NCI-H1694 (cell line): ENCODE results near the gene MT1HL1.

Experiments used
- DNase-seq: peaks from one replicate; lab custom pipeline; 2025; lab: John Stamatoyannopoulos, UW

Gene MT1HL1

DNA sequence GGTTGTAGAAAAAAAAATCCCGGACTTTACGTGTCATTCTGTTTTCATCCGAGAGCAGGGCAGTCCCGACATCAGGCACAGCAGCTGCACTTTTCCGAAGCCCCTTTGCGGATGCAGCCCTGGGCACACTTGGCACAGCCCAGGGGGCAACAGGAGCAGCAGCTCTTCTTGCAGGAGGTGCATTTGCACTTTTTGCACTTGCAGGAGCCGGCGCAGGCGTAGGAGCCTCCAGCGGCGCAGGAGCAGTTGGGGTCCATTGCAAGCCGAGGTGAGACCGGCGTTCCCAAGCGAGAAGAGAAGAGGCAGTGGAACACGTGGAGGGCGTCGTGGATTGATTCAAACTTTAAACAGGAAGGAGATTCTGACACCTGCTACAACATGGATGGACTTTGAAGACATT, at the start of gene MT1HL1:
Gene MT1HL1 (minus strand): TSS at position 326 of the 400 bp plus-strand sequence. CDS start 69 bp downstream, at position 257.
- no peak for DNase-seq

DNA sequence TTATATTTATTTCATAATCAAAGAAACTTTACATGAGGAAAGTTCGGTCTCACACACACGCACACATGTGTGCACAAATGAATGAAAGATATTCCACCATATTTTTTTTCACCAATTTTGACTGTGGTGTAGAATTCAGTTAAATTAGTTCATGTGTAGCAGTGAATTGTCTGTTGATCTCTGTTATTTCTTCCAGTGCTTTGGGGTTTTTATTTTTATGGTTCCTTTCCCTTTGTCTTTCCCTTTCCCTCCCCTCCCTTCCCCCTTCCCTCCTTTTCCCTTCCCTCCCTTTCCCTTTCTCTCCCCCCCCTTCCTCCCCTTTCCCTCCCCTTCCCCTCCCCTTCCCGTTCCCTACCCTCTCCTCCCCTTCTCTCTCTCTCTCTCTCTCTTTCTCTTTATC, 46.7 kb upstream of the MT1HL1 start:
- DNase-seq, result no peak

DNA sequence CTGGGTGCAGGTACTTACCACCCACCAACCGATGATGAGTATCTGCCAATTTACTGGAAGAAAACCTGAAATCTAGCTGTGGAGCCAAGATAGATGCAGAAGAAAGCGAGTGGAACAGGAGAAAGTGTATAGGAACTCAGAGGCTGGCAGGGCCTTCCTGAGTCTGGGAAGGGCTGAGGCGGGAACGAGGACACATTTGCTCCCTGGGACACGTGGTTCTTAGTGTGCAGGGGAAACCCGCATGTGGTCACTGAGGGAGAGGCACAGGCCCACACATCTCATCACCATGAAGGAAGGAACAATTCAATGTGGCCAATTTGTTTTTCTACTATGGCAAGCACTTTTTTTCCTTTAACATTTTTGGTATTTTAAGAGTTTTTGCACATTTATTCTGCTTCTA, 45.9 kb upstream of the MT1HL1 start:
- DNase-seq, result no peak

DNA sequence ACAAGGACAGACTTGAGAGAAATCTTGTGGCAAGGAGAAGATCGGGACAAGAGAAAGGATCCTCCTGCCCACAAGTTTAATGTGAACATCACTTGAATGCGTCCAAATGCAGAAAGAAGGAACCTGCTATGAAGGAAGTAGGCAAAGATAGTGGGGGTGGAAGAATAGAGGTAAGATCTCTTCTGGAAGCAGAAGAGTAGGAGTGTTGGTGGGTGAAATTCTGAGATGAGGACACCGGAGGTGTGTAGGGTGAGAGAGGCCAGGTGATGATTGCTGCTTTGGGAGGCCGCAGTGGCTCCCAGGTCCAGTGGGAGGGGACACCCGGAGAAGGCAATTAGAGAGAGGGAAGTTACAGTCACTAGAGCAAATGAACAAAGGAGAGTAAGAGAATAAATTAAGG, 44.6 kb upstream of the MT1HL1 start:
- DNase-seq, result no peak

DNA sequence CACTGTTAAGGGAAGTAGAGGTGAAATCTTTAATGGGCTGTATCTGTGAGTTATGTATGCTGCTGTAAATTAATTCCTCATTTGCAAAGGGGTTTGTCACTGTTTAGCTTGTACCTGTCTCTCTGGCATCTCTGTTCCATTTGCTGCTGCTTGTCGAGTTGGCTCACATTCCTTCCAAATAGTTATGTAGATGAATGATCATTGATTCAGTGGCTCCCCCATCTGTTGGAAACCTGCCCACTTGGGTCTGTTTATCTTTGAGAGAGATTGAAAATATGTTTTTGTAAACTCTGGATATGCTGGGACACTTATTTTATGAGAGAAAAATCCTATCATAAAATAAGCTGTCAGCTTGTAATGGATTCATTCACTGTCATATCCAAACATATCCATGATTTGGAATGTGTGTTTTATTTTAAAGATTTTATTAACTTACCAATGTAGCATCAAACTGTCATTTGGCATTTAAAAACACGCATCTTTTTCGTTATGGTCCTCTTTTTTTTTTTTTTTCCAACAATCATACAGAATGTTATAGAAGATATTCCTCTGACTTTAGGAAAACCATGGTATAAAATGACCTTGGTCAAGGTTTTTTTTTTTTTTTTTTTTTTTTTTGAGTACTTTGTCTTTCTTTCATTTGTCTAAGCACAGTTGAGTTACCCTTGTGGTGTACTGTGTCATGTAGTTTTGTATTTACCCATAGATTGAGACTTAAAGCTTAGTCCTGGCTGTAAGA, 41.2 kb upstream of the MT1HL1 start:
- DNase-seq, result peak; percentile 35

DNA sequence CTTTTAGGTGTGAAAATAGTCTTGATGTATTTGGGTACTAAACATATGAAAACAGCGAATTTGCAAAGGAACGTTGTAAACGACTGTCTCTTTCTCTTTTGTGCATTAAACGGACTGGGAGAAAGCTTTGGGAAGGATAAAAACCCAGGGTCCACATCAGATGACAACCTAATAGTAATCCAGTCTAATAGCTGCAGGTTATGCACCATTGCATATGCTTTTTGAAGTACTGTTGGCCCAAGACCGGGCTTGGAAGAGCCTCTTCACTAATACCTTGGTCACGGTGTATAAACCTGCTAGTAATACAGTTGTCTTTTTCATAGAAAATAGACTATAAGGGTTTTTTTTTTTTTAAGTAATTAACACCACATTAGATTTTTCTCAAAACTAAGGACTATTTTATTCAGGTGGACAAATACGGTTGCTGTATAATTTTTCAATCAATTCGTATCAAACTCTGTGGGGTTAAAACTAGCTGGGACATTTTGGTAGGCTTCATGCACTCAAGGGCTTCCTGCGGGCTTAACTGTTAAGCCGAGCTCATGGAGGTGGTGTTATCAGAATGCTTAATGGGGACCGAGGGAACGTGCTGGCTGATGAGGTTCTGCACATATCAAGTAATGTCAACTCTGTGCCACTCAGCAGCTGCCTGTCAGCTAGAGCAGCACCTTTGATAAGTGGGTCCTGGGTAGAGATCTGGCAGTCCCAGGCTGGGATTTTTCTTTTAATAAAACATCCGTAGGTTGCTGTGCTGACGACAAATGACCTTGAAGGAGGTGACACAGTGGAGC, 39.8 kb upstream of the MT1HL1 start:
- DNase-seq, result no peak

DNA sequence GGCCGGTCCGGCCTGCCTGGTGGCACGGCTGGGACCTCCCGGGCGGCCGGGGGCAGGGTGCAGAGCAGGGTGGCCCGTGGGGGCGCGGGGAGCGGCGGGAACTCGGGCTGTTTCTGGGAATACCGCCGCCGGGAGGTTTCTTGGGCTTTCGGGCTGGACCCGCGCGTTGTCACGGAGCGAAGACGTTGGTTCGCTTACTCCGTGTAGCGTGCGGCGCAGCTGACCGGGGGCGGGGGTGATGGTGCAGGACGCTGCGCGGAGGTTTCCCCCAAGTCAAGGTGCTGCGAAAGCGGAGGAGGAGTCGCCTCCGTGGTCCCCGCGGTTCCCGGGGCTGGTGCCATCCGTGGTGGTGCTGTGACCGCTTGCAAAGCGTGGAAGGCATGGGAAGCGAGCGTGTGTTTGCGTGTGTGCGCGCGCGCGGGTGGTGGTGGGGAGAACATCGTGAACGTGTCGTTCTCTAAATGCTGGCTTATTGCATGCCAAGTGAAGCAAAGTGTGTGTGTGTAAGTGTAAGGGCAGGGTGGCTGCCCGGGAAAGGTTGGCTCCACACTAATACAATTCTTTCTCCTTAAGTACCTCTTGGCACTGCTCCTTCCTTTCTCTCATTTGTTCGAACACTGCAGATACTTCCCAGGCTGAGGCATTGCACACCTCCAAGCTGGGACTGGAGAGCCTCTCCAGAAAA, 38.8 kb upstream of the MT1HL1 start:
- no peak for DNase-seq

DNA sequence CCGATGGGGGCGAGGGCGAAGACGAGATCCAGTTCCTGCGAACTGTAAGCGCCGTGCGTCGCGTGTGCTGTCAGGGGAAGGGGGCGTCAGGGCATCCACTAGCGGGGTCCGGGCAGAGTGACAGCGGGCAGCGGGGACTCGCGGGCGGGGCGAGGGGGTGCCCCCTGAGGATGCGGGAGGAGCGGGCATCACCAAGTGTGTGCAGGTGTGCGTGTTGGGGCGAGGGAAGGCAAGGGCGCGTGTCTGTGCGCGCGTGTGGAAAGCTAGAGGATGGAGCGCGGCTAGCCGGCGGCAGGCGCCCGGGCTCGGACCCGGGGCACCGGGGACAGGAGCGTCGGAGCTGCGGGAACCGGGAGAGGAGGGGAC, 38.3 kb upstream of the MT1HL1 start:
- no peak for DNase-seq

DNA sequence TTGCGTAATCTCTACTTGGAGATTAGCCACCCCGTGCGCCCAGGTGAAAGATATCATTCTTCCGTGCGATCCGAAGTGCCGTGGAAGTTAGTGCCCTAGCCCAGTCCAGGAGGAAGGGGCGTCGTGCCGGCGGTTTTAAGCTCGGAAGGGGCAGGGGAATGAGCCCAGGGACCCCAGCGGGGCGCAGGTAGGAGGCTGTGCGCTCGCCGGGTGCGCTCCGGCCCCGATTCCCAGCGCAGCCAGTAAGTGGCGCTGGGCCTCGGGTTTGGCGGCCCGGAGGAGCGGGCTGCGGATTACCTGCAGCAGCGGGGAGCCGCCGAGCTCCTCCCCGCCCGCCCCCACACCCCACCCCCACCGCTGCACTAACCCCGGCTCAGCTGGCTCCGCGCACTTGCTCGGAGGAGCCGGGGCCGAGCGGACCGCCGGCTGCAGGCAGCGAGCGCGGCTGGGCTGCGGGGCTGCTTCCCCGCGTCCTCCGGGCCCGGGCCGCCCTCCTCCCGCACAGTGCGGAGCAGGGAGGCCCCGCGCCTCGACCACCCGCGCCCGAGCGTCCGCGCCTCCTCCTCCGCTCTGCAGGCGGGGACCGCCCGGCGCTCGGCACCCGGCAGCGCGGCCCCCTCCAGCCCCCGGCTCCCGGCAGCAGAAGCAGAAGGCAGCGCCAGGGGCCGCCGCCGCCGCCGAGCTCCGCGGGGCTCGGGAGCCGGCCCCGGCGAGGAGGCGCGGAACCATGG, 37.7 kb upstream of the MT1HL1 start, which contains the start of gene RYR2:
Gene RYR2 (plus strand): TSS at position 390 of the 731 bp plus-strand sequence. CDS start 338 bp downstream, at position 728.
- DNase-seq, result no peak

DNA sequence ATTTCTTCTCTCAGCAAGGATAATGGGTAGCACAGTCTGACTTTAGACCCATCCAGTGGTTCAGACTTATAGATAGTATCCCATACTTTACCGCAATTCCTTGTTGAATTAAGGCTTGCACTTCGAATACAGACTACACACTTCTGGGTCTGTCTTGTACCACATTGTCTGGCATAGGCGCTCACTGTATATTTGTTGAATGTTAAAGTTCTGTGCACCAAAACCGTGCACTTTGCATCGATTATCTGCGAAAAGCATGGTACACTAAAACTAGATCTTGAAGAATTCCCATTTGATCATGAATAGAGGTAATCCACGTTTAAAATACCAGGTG, 37.2 kb upstream of the MT1HL1 start:
- no peak for DNase-seq

DNA sequence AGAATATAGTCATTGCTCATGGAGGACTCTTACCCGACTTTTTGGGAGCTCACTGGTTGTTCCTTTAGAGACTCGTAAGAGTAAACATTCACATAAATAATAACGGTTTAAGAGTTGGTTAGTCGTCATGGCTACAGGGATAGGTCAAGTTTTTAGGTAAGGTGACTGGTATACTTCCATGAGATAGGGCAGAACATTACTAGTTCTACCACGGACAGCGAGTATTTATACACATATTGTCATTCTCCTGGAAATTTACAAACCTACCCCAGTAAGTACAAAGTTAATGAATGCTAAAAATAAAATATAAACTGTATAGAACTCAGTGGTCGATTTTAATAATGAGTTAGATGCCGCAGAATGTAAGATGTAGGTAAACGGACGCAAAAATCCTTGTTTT, 36.6 kb upstream of the MT1HL1 start:
- DNase-seq, result no peak

DNA sequence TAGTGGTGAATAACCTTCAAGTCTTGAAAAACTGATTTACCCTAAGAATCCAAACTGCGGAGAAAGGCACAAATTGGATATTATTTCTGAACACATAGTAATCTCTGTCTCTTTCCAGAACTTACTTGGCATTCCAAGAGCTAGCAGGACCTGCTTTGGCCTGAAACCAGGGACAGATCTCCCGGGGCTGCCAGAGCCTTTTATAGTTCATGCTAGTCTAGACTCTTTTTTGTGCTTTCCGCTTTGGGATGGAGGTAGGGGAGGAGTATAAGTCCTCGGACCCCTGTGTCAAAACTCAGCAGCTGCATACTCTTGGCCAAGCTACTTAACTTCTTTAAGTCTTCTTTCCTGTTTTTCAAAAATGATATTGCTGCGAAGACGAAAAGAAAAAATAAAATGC, 34.0 kb upstream of the MT1HL1 start:
- no peak for DNase-seq

DNA sequence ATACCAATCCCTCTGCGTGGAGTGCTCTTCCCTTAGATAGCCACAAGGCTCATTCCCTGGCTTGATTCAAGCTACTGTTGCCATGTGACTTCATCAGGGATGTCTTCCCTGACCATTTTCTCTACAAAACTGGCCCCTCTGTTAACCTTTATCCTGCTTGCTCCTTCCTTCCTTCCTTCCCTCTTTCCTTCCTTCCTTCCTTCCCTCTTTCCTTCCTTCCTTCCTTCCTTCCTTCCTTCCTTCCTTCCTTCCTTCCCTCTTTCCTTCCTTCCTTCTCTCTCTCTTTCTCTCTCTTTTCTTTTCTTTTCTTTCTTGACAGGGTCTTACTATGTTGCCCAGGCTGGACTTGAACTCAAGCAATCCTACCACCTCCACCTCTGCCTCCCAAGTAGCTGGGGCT, 31.5 kb upstream of the MT1HL1 start:
- DNase-seq, result no peak

DNA sequence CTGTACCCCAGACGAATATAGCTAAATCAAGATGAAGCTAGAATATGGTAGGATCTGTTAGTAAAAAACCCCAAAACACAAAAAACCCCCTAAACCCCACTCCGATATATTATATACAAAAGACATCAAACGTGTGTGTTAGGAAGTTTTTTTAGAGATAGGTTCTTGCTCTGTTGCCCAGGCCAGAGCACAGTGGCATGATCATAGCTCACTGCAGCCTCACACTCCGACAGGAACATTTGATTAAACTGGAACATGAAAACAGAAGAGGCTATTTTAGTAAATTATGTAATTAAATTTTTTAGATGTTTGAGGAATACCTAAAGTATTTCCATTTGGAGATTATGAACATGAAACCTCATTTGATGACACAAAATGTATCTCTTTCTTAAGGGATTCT, 29.6 kb upstream of the MT1HL1 start:
- DNase-seq, result no peak

DNA sequence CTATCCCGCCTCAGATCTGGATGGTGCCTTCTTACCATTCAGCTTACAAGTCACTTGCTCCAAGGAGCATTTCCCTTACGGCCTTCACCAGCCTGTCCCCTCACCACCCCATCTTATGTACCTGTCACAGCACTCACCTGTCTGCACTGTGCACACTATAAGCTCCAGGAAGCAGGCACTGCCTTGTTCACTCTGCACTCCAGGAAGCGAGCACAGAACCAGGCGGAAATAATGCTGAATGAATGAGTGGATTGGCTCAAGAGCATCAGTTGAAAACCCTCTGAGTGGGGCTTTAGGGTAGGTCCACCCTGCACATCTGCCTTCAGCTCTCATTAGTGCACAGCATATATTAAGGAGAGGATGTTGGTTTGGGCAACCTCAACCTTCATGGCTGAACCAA, 28.8 kb upstream of the MT1HL1 start:
- DNase-seq, result no peak

DNA sequence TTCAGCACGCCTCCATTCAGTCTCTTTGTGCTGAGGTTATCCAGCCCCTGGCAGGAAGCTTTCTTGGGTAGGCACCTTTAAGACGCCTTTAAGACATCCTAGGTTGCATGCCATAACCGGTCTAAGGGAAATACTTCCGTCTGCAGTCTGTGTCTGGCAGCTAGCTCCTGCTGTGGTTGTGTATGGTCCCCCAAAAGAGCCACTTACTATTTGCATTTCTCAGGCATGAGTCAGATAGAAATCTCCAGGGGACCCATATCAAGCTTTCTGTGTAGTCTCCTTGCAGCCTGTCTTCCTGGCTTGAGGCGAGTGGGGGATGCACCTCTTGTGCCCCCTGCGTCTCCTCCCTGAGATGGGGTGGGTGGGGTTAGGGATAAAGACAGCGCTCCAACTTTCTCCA, 27.8 kb upstream of the MT1HL1 start:
- DNase-seq, result no peak

DNA sequence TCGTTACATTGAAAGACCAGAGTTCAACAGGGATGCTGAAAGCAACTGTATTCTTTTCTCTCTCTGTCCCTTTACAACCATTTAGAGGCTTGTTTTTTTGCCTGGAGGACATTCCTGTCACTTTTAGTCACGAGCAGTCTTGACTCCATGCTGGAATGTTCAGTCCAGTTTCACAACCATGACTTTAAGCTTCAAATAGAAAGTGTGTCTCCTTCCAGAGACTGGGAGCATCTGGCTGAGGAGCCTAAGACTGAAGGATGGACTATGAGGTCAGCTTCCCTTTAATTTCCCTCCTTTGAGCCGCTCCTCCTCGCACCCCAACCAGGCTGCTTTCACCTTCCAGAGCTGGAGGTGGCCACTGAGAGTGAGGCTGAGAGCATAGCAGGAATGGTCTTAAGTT, 27.2 kb upstream of the MT1HL1 start:
- DNase-seq, result no peak

DNA sequence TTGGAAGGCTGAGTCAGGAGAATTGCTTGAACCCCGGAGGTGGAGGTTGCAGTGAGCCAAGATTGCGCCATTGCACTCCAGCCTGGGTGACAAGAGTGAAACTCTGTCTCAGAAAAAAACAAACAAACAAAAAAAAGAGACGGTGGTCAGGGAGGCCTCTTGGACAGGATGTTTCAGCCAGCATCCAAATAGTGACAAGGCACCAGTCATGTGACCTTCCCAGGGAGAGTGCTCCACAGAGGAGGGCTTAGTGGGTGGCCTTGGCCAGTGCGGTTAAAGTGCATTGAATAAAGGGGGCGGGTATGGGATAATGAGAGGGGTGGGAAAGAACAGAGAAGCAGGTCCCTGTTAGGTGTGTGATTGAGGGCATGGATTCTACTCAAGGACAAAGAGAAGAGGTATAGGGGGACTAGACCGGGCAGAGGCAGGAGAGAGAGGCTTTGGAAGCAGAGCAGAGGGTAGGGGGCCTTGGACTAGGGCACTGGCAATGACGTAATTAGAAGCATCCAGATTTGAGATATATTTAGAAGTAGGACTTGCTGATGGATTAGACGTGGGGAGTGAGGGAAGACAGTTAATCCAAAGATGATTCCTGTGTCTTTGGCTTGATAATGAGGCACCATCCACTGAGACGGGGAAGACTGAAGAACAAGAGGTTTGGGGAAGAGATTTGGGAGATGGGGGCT, 25.8 kb upstream of the MT1HL1 start:
- no peak for DNase-seq

DNA sequence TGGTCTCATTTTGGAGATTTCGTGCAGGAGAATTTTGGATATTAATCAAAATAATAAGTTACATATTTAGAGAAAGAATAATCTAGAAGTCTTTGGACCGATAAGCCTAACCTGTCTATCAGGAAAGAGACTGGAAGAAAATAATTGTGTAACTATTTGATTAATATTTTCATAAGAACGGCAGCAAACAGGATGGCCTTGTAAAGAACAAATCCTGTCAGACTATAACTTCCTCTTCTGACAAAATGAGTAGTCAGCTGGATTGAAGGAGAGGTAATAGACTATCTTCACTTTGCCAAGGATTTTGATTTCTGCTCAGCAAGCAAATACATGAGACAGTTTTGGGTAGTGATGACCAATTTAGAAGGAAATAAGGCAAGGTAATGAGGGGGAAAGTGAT, 25.0 kb upstream of the MT1HL1 start:
- no peak for DNase-seq

DNA sequence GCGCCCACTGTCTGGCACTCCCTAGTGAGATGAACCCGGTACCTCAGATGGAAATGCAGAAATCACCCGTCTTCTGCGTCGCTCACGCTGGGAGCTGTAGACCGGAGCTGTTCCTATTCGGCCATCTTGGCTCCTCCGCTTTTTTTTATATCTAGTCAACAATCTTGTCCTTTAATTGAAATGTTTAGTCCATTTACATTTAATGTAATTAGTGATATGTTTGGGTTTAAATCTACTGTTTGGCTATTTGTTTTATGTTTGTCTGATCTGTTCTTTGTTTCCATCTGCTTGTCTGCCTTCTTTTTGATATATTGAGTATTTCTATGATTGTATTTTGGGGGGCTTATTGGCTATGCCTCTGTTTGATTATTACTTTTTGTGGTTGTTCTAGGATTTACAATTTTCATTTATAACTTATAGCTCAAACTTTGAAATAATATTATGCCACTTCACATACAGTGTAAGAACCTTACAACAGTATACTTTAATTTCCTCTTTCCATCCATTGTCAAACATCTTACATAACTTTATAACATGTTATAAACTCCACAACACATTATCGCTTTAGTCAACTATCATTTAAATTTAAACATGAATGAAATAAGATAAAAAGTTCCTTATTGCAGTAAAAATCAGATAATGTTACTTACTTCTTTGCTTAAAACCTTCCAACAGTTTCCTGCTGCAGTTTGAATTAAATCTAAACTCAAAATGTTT, 21.3 kb upstream of the MT1HL1 start:
- DNase-seq, result no peak

DNA sequence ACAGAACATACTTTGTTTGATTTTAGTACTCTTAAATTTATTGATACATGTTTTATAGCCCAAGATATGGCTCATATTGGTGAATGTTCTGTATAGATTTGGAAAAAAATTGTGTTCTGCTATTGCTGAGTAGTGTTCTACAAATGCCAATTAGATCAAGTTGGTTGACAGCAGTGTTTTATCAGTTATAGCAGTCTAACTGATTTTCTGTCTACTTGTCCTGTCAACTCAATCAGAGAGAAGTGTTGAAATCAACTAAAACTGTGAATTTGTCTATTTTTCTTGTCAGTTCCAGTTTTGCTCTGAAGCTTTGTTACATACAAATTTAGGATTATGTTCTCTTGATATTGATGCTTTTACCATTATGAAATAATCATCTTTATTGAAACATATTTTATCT, 14.7 kb upstream of the MT1HL1 start:
- DNase-seq, result no peak
